Sigmoid colon (tissue), 7 donors: ENCODE data around the gene MEGF6. TPM values are rescaled to one million over a fixed set of nuclear protein-coding genes. Genes with fewer than 3 reads are reported as not detected.
A peak's percentile ranks its signal among the peaks of the same experiment; 100 is the strongest.

Experiments used
- DNase-seq: peaks from one replicate; pipeline ENCODE4 v3.0.0-alpha.2; 2019
- H3K27ac ChIP-seq, 4 donors: fragments of 200-600 bp; sonication (generic); one replicate each; pipeline ENCODE4 v1.5.1; 2016 to 2019; ENCODE audit warnings: mild to moderate bottlenecking in 1 of 4
- H3K27me3 ChIP-seq, 3 donors: fragments of 200-600 bp; sonication (generic); one replicate each; pipeline ENCODE4 v1.5.1; 2019; ENCODE audit warnings: mild to moderate bottlenecking in 1 of 3
- H3K36me3 ChIP-seq, 4 donors: fragments of 200-600 bp; sonication (generic); one replicate each; pipeline ENCODE4 v1.5.1; 2016 to 2019
- H3K4me1 ChIP-seq, 4 donors: fragments of 200-600 bp; sonication (generic); one replicate each; pipeline ENCODE4 v1.5.1; 2017 to 2019
- H3K4me3 ChIP-seq, 4 donors: fragments of 200-600 bp; sonication (generic); one replicate each; pipeline ENCODE4 v1.5.1; 2017 to 2019; ENCODE audit warnings: mild to moderate bottlenecking in 2 of 4, moderate library complexity in 1 of 4
- H3K9me3 ChIP-seq, 4 donors: fragments of 200-600 bp in 3 of 4; sonication (generic) in 3 of 4; one replicate each; pipeline versions ENCODE4 v1.5.1 to v1.6.1; 2013 to 2019
- CTCF ChIP-seq, 4 experiments: fragments of 450-650 bp in 3 of 4; fragments of 200-600 bp in 1 of 4; IDR thresholded peaks; one replicate each; pipeline ENCODE4 v1.5.1; 2016 to 2019; ENCODE audit warnings: antibody characterized with exemption in 4 of 4, mild to moderate bottlenecking in 3 of 4, moderate library complexity in 2 of 4
- EP300 ChIP-seq, 4 donors: sonication (generic); formaldehyde crosslinking; IDR thresholded peaks; one replicate each; pipeline ENCODE4 v1.6.1; 2017; ENCODE audit warnings: antibody characterized with exemption in 4 of 4
- POLR2A ChIP-seq, 2 donors: fragments of 450-650 bp; IDR thresholded peaks; one replicate each; pipeline ENCODE4 v1.6.1; 2016; ENCODE audit warnings: antibody characterized with exemption in 2 of 2, mild to moderate bottlenecking in 2 of 2, moderate library complexity in 2 of 2
- POLR2AphosphoS5 ChIP-seq, 4 donors: sonication (generic); formaldehyde crosslinking; IDR thresholded peaks; one replicate each; pipeline ENCODE4 v1.6.1; 2017; ENCODE audit warnings: antibody characterized with exemption in 4 of 4
- WGBS, 2 donors: extraction: QIAGEN DNeasy Blood & Tissue Kit; methylation state at CpG; one replicate each; pipeline ENCODE4 v1.1.7; 2013; 5-methylcytosine and 5-hydroxymethylcytosine counted together
- intact Hi-C: fragments of 100-400 bp; cut with DNase I; formaldehyde crosslinking; loops from one replicate; pipeline ENCODE4 v1.15.1; 2023
- polyA plus RNA-seq, 3 donors: library from polyadenylated mRNA; stranded (reverse); fragments of 200-250 nt; gene quantifications; one replicate each; pipeline ENCODE4 v1.2.3, GENCODE V29; 2013
- total RNA-seq, 4 donors: library from RNA; depleted of rRNA; stranded (reverse); fragments of >200 nt; gene quantifications; one replicate each; pipeline ENCODE4 v1.1.0, GENCODE V29; 2016
- donor health status: healthy with polysubstance abuse.
- donor health status: Bipolar disorder and iron deficiency.
- donor health status: healthy.

The MEGF6 gene
- total and polyA plus RNA-seq, 7 donors, result 2.4 to 31.9 (median 7.8) TPM; not detected in 1

GRCh38 chr1:3450983-3451382, 160.3 kb downstream of the MEGF6 start:
- intact Hi-C loops, result no loop called here
- no peak overlapping the region for H3K4me3 ChIP-seq
- peaks cover 26 to 76% (median 44%) of the 10 kb centered on the region in 3 donors for H3K27me3 ChIP-seq
- H3K9me3 ChIP-seq, result peaks cover 0 to 4% (median 0%) of the 10 kb centered on the region in 4 donors
- no peak for DNase-seq
- WGBS, 2 donors, result 76 to 82% methylated on average over 12 of the region's 12 CpGs
- no peak overlapping the region for H3K27ac ChIP-seq
- no peaks in the 10 kb centered on the region for H3K36me3 ChIP-seq
- H3K4me1 ChIP-seq, result peaks cover 0 to 21% (median 16%) of the 10 kb centered on the region in 4 donors
- no peak for TF ChIP-seq CTCF (IDR thresholded peaks at IDR 0.05)
- no peak for TF ChIP-seq POLR2A (IDR thresholded peaks at IDR 0.05)
- no peak for TF ChIP-seq EP300 (IDR thresholded peaks at IDR 0.05)
- TF ChIP-seq POLR2AphosphoS5 (IDR thresholded peaks at IDR 0.05), result no peak

GRCh38 chr1:3450202-3450863, 161.0 kb downstream of the MEGF6 start:
- TF ChIP-seq POLR2AphosphoS5 (IDR thresholded peaks at IDR 0.05) (no peak), POLR2A (IDR thresholded peaks at IDR 0.05) (no peak), EP300 (IDR thresholded peaks at IDR 0.05) (no peak), CTCF (IDR thresholded peaks at IDR 0.05) (no peak)
- intact Hi-C loops, result no loop called here
- H3K4me3 ChIP-seq, result no peak overlapping the region
- no peak overlapping the region for H3K27ac ChIP-seq
- 44 to 68% methylated on average over 9 of the region's 9 CpGs for whole genome bisulfite sequencing, 2 donors
- peaks cover 25 to 70% (median 37%) of the 10 kb centered on the region in 3 donors for H3K27me3 ChIP-seq
- H3K4me1 ChIP-seq, result peaks cover 0 to 21% (median 16%) of the 10 kb centered on the region in 4 donors
- no peak for DNase-seq
- peaks cover 0 to 4% (median 0%) of the 10 kb centered on the region in 4 donors for H3K9me3 ChIP-seq
- no peaks in the 10 kb centered on the region for H3K36me3 ChIP-seq

- no peak for DNase-seq
- TF ChIP-seq POLR2A (IDR thresholded peaks at IDR 0.05) (no peak), POLR2AphosphoS5 (IDR thresholded peaks at IDR 0.05) (no peak), CTCF (IDR thresholded peaks at IDR 0.05) (no peak), EP300 (IDR thresholded peaks at IDR 0.05) (no peak)
- H3K36me3 ChIP-seq, result no peaks in the 10 kb centered on the region
- H3K27ac ChIP-seq, result peak overlapping the region in 1 of 4 donors; percentile 10
- H3K27me3 ChIP-seq, result peaks cover 0 to 71% (median 0%) of the 10 kb centered on the region in 3 donors
- no peak overlapping the region for H3K4me3 ChIP-seq
- H3K4me1 ChIP-seq, result no peaks in the 10 kb centered on the region
- intact Hi-C loops, result no loop called here
- 68 to 69% methylated on average over 10 of the region's 10 CpGs for WGBS, 2 donors
- peaks cover 0 to 4% (median 0%) of the 10 kb centered on the region in 4 donors for H3K9me3 ChIP-seq
Observed at GRCh38 chr1:3444736-3445135, 166.6 kb downstream of the MEGF6 start.

GRCh38 chr1:3444298-3444697, 167.0 kb downstream of the MEGF6 start:
- 89 to 90% methylated on average over 18 of the region's 18 CpGs for WGBS, 2 donors
- H3K27ac ChIP-seq, result no peak overlapping the region
- H3K4me1 ChIP-seq, result no peaks in the 10 kb centered on the region
- no peak overlapping the region for H3K4me3 ChIP-seq
- H3K27me3 ChIP-seq, result peaks cover 0 to 71% (median 0%) of the 10 kb centered on the region in 3 donors
- H3K9me3 ChIP-seq, result peaks cover 0 to 4% (median 0%) of the 10 kb centered on the region in 4 donors
- intact Hi-C loops, result no loop called here
- no peaks in the 10 kb centered on the region for H3K36me3 ChIP-seq
- TF ChIP-seq CTCF (IDR thresholded peaks at IDR 0.05) (no peak), EP300 (IDR thresholded peaks at IDR 0.05) (no peak), POLR2AphosphoS5 (IDR thresholded peaks at IDR 0.05) (no peak), POLR2A (IDR thresholded peaks at IDR 0.05) (no peak)
- DNase-seq, result no peak
